Left lung (tissue), 10 donors: ENCODE data around the gene BBS7. TPM values are rescaled to one million over a fixed set of nuclear protein-coding genes. Genes with fewer than 3 reads are reported as not detected.

Source experiments
- ATAC-seq: fragments of 200-7000 bp; cut with Tn5 transposase; one replicate; pipeline ENCODE4 v1.9.1; 2020; ENCODE audit warnings: moderate library complexity
- DNase-seq, 4 donors: peaks; one replicate each; pipeline ENCODE4 v3.0.0-alpha.2; 2013 to 2020
- H3K27ac ChIP-seq, 2 donors: fragments of 200-600 bp; sonication (generic) in 1 of 2; one replicate each; pipeline versions ENCODE4 v1.5.0 to v1.8.0; 2020 to 2021
- H3K27me3 ChIP-seq, 2 donors: fragments of 200-600 bp; sonication (generic) in 1 of 2; one replicate each; pipeline versions ENCODE4 v1.5.0 to v1.8.0; 2020 to 2021
- H3K36me3 ChIP-seq, 2 donors: fragments of 200-600 bp; sonication (generic) in 1 of 2; one replicate each; pipeline versions ENCODE4 v1.5.0 to v1.8.0; 2020 to 2021
- H3K4me1 ChIP-seq, 2 donors: fragments of 200-600 bp; one replicate each; pipeline ENCODE4 v1.8.0; 2021
- H3K4me3 ChIP-seq, 2 donors: fragments of 200-600 bp; sonication (generic) in 1 of 2; one replicate each; pipeline versions ENCODE4 v1.5.0 to v1.8.0; 2020 to 2021; ENCODE audit warnings: mild to moderate bottlenecking in 1 of 2
- H3K9me3 ChIP-seq, 2 donors: fragments of 200-600 bp; sonication (generic) in 1 of 2; one replicate each; pipeline versions ENCODE4 v1.5.0 to v1.8.0; 2020 to 2021
- CTCF ChIP-seq, 2 donors: fragments of 200-600 bp; sonication (generic) in 1 of 2; IDR thresholded peaks; one replicate each; pipeline versions ENCODE4 v1.5.0 to v1.8.0; 2021; ENCODE audit warnings: antibody characterized with exemption in 2 of 2
- intact Hi-C, 2 donors: fragments of 100-400 bp; cut with DNase I; formaldehyde crosslinking; loops; one replicate each; pipeline versions ENCODE4 v1.11.2 to v1.14.2; 2022
- polyA plus RNA-seq, 6 donors: library from polyadenylated mRNA; unstranded; fragments of 120-200 nt; gene quantifications; one replicate each; pipeline ENCODE4 v1.2.1, GENCODE V29; 2013; ENCODE audit not compliant: insufficient read length in 6 of 6
- total RNA-seq, 2 donors: library from RNA; stranded (reverse); fragmentation: NEBNext Ultra II Directional; extraction: Animal tissue kit (Norgen Biotek cat#: 25700); gene quantifications; one replicate each; pipeline ENCODE4 v1.2.1, GENCODE V29; 2021
- donor health status: DM: no; HTN: yes; CAD: no.
- donor health status: DM: no; HTN: no; CAD: no.

BBS7 gene
- total and polyA plus RNA-seq, 8 donors, result 12.5 to 32.6 (median 28.5) TPM

- intact Hi-C loops, result no loop called here
- ATAC-seq, result no peak
- Histone ChIP-seq H3K27me3 (no peaks in the 10 kb centered on the region), H3K4me1 (no peaks in the 10 kb centered on the region), H3K27ac (no peak overlapping the region), H3K4me3 (no peak overlapping the region), H3K9me3 (no peaks in the 10 kb centered on the region), H3K36me3 (no peaks in the 10 kb centered on the region)
- peak in 1 of 4 donors; percentile 27 for DNase-seq
- TF ChIP-seq CTCF (IDR thresholded peaks at IDR 0.05), result no peak
These were observed 27.9 kb upstream of the BBS7 start for GRCh38 chr4:121898150-121898549.

- H3K4me1 ChIP-seq, result no peaks in the 10 kb centered on the region
- no peaks in the 10 kb centered on the region for H3K27me3 ChIP-seq
- H3K9me3 ChIP-seq, result no peaks in the 10 kb centered on the region
- intact Hi-C loops, result no loop called here
- TF ChIP-seq CTCF (IDR thresholded peaks at IDR 0.05), result no peak
- H3K36me3 ChIP-seq, result no peaks in the 10 kb centered on the region
- no peak overlapping the region for H3K4me3 ChIP-seq
- ATAC-seq, result no peak
- no peak for DNase-seq
- H3K27ac ChIP-seq, result no peak overlapping the region
These were observed 17.9 kb upstream of the BBS7 start for GRCh38 chr4:121888134-121888533.

- Histone ChIP-seq H3K4me1 (no peaks in the 10 kb centered on the region), H3K4me3 (no peak overlapping the region), H3K36me3 (no peaks in the 10 kb centered on the region), H3K27ac (no peak overlapping the region), H3K9me3 (no peaks in the 10 kb centered on the region), H3K27me3 (peaks cover 0 to 9% of the 10 kb centered on the region in 2 donors)
- intact Hi-C loops, result no loop called here
- TF ChIP-seq CTCF (IDR thresholded peaks at IDR 0.05), result no peak
- DNase-seq (no peak), ATAC-seq (no peak)
These were observed 14.8 kb upstream of the BBS7 start for GRCh38 chr4:121885115-121885514.

- no peaks in the 10 kb centered on the region for H3K4me1 ChIP-seq
- DNase-seq, result no peak
- H3K27me3 ChIP-seq, result peaks cover 0 to 28% of the 10 kb centered on the region in 2 donors
- H3K4me3 ChIP-seq, result no peak overlapping the region
- H3K36me3 ChIP-seq, result no peaks in the 10 kb centered on the region
- ATAC-seq, result no peak
- TF ChIP-seq CTCF (IDR thresholded peaks at IDR 0.05), result no peak
- H3K9me3 ChIP-seq, result no peaks in the 10 kb centered on the region
- no peak overlapping the region for H3K27ac ChIP-seq
- intact Hi-C loops, result no loop called here
These were observed 10.9 kb upstream of the BBS7 start for GRCh38 chr4:121881158-121881557.

- no peaks in the 10 kb centered on the region for H3K36me3 ChIP-seq
- TF ChIP-seq CTCF (IDR thresholded peaks at IDR 0.05), result no peak
- ATAC-seq, result no peak
- no peak for DNase-seq
- H3K4me1 ChIP-seq, result no peaks in the 10 kb centered on the region
- intact Hi-C loops, result no loop called here
- H3K27ac ChIP-seq, result no peak overlapping the region
- peaks cover 0 to 28% of the 10 kb centered on the region in 2 donors for H3K27me3 ChIP-seq
- H3K9me3 ChIP-seq, result no peaks in the 10 kb centered on the region
- no peak overlapping the region for H3K4me3 ChIP-seq
These were observed 8.9 kb upstream of the BBS7 start for GRCh38 chr4:121879135-121879534.
